Sigmoid colon (tissue), 4 donors: ENCODE data around the gene TEX36.
"Not testable (repeated sequence)": the region's sequence is repeated elsewhere in the genome, so short reads cannot be mapped to it uniquely, and the experiment has no call there.

ENCODE experiments used
- CTCF ChIP-seq, 4 experiments: fragments of 450-650 bp in 3 of 4; fragments of 200-600 bp in 1 of 4; IDR thresholded peaks; one replicate each; pipeline ENCODE4 v1.5.1; 2016 to 2019; ENCODE audit warnings: antibody characterized with exemption in 4 of 4, mild to moderate bottlenecking in 3 of 4, moderate library complexity in 2 of 4
- EP300 ChIP-seq, 4 donors: sonication (generic); formaldehyde crosslinking; IDR thresholded peaks; one replicate each; pipeline ENCODE4 v1.6.1; 2017; ENCODE audit warnings: antibody characterized with exemption in 4 of 4
- POLR2A ChIP-seq, 2 donors: fragments of 450-650 bp; IDR thresholded peaks; one replicate each; pipeline ENCODE4 v1.6.1; 2016; ENCODE audit warnings: antibody characterized with exemption in 2 of 2, mild to moderate bottlenecking in 2 of 2, moderate library complexity in 2 of 2

GRCh38 chr10:125613062-125613461, 69.9 kb downstream of the TEX36 start:
- not testable (repeated sequence) for TF ChIP-seq CTCF, POLR2A, EP300 (IDR thresholded peaks at IDR 0.05)
